Erythroblast (primary cell): ENCODE measurements around the gene XPA.
"Not testable (repeated sequence)": the region's sequence is repeated elsewhere in the genome, so short reads cannot be mapped to it uniquely, and the experiment has no call there.

Experiments
- DNase-seq, 2 experiments: peaks; one replicate each; lab custom pipeline; 2025; lab: John Stamatoyannopoulos, UW
- GATA1 ChIP-seq: IDR thresholded peaks from 2 replicates; pipeline ENCODE4 v1.6.1; 2011; ENCODE audit warnings: low read depth, mild to moderate bottlenecking, control low read depth, low read length, moderate library complexity
- POLR2A ChIP-seq: IDR thresholded peaks from 2 replicates; pipeline ENCODE4 v1.6.1; 2011; ENCODE audit warnings: mild to moderate bottlenecking, low read length

XPA gene

DNA sequence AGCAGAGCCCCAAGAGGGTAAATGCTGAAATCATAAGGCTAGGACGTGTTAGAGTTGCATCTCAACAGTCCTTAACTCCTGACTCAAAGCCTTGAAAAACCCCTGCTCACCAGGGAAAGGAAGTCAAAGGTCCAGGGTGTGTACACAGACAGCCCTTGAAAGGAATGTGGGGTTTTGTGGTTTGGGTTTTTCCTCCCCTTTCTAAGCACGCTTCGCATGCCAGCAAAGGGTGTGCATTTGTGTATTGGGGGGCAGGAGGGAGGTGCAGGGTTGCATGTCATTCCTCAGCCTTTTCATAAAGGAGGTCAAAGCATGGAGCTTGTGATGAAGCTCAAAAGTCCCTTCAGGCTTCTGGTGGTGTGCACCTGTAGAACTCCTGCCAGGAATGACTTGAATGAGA lies 17.3 kb upstream of the XPA start:
- DNase-seq = no peak
- no peak for TF ChIP-seq POLR2A
- TF ChIP-seq GATA1 = no peak

DNA sequence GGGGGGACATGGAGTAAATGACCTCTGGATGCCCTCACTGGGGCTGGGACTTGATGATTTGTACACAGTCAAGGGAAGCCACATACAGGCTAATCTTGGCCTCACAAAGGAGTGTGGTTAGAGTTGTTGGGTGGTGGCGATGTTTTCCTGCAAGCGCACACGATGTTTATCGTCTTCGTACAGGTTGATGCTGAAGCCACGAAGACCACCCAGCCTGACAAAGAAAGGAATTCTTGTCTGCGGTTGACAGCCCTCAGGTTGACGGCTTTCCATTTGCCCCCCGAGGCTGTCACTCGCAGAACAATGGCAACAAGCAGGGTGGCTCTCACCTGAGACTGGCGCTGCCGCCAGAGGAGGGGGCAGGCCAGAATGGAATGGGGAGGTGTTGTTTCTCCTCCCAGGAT lies 14.1 kb upstream of the XPA start:
- no peak for TF ChIP-seq POLR2A
- no peak for TF ChIP-seq GATA1
- DNase-seq = peak in 1 of 2 experiments; percentile 20

DNA sequence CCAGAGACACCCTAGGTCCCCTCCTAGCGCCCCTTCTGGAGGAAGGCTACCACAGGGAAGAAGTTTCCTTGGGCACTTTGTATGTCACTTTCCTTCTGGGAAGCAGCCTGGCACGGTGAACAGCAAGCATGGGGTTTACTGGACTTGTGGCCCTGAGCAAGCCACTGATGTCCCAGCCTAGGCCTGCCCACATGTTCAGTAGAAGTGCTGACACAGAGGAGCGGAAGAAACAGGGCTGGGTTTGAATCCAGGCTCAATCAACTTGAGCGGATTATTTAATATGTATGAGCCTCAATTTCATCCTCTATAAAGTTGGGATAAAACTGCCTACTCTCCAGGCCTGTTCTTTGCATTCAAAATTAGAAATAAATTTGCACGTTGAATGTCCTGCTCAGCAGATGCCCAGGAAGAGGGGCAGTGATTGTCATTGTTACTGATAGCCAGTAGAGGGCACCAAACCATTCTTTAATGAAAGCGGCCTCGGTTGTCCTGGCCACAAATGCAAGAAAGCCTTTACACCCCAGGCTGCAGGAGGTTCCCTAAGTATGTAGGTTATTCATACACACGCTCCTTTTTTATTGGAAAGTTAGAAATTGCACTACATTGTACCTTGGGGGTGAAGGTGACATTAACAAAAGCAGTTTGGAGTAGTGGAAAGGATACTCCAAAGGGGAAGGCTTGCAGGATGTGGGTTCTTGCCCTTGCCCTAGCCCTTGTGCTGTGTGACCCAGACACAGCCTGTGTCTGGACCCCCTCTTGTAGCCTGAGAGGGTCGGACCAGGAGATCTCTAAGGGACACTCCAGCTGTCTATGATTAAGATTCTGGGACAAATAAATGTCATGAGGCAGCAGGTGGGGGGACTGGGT lies 13.4 kb upstream of the XPA start:
- no peak for TF ChIP-seq POLR2A
- no peak for TF ChIP-seq GATA1
- peak; percentile 59 to 77 for DNase-seq

DNA sequence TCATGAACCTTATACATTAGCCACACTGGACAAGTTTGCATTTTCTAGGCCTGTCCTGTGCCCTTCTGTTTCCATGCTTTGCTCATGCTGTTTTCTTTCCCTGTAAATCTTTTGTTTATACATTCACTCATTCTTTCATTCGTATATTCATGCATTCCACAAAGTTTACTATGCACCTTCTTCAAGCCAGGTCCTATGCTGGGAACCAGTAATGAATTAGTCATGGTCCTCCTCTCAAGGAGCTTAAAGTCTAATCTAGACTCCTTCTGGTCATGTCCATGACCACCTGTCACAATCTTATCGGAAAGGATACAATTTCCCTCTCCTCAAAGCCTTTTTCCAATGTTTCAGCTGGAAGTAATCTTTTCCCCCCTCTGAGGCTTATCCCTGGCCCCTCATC lies 9.1 kb upstream of the XPA start:
- DNase-seq = no peak
- TF ChIP-seq GATA1 = no peak
- no peak for TF ChIP-seq POLR2A

DNA sequence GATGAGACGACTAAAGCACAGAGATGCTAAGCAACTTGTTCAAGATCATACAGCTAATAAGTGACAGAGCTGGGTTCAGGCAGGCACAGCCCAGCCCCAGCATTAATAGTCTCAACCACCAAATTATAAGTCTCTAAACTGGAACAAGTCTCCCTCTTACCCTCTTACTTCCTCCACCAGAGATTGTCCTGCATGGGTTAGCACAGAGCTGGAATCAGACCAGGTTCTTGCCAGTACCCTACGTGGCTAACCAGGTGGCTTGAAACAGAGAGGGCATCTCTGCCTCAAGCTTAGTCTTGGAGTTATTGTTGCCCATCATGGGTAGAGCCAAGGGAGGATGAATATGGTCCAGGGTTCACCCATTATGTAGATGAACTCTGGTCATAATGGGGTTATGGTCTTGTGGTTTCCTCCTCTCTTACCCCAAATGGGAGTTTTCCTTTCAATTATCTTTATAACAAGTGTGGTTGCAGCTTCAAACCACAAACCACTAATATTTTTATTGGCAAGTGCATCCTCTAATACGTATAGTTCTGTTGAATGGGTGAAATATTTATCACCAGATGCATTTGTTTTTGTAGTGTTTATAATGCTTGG lies 8.3 kb upstream of the XPA start:
- TF ChIP-seq POLR2A (no peak), GATA1 (no peak)
- no peak for DNase-seq

DNA sequence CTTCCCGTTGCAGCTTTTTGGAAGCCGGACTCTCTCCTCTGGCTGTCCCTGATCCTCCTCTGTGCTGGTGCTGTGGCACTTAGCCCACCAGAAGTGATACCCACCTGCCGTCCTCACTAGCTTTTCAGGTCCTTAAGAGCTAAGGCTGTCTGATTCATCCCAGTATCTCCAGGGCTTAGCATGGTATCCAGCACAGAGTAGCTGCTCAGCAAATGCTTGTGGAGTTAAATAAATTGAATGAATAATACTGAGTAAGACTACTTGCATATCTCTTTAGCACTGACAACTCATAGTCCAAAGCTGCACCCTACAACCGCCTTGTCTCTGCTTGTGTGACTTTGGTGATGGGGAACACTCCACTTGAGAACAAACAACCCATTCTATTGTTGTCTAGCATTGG lies 7.7 kb upstream of the XPA start:
- no peak for DNase-seq
- TF ChIP-seq GATA1 (no peak), POLR2A (no peak)

DNA sequence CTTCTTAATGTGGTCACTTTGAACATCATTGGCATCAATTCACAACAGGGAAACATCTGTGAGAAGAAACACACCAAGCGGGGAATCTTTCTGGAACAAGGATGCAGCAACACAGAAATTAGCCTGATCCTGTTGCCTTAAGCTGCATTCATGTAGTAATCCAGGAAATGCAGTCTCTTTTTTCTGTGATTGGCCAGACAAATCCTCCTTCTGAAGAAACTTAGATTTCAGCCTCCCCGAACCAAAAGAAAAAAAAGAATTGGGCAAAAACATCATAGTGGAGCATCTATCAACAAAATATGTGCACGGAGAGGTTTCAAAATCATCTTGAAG lies 7.2 kb upstream of the XPA start:
- no peak for DNase-seq
- no peak for TF ChIP-seq GATA1
- TF ChIP-seq POLR2A = no peak

DNA sequence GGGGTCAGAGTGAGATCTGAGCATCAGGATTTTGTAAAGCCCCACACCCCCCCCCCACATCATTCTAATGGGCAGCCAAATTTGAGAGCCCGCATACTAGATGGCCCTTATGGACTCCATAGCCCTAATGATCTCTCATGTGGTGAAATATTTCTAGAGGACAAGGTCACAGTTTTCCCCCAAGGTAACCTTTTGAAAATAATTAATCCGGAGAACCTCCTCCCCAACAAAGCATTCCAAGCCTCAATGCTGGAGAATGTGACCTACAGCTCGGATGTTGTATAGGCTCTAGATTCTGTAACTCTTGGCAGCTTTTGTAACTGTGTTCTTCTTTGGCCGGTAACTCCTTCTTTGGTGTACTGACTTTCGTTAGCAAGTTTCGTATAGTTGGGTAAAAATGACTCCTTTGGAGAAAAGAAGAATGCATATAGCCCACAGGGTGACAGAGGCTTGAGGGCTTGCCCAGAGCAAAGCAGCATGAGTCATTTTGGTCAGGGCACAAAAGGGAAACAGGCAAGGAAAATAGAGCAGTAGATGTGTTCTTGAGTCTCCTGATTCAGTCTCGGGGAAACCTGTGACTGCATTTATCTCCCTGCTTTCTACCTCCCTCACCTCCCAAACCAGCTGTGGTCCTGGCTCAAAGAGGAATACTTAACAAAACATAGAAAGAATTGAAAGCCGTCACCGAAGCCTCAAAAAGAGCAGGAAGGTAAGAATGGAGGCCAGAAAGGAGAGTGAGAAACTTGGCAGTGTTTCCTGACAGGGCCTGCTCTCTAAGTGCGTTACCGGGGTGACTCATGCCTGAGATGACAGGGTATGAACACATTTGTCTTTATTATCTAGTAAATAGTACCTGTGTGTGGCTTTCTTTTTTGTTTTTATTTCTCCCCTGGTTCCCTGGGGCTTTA lies 6.6 kb upstream of the XPA start:
- no peak for DNase-seq
- TF ChIP-seq GATA1 = no peak
- no peak for TF ChIP-seq POLR2A

DNA sequence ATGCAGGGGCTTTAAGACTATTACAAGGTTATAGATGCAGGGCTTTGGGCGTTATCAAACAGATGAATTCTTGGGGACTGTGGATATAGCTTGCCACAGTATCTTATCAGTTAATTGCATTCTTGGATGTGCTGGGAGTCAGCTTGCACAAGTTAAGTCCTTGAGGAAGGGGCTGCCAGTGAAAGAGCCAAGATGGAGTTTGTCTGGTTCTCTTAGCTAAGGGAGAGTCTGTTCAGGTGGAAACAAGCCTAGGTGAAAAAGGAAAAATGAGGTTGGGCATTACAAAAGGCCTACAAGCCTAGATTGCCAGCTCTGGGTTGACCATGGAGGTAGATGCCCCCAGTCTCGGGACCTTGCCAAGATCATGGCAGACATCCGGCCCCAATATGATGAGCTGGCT lies 2.7 kb upstream of the XPA start:
- not testable (repeated sequence) for DNase-seq

DNA sequence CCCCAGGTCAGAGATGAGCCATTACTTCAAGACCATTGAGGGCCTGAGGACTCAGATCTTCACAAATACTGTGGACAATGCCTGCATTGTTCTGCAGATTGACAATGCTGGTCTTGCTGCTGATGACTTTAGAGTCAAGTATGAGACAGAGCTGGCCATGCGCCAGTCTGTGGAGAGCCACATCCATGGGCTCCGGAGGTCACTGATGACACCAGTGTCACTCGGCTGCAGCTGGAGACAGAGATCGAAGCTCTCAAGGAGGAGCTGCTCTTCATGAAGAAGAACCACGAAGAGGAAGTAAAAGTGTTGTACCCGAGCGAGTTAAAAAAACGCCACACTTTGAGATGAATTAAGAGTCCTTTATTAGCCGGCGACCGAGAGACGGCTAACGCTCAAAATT lies 2.1 kb upstream of the XPA start:
- DNase-seq = peak; percentile 14 to 16

DNA sequence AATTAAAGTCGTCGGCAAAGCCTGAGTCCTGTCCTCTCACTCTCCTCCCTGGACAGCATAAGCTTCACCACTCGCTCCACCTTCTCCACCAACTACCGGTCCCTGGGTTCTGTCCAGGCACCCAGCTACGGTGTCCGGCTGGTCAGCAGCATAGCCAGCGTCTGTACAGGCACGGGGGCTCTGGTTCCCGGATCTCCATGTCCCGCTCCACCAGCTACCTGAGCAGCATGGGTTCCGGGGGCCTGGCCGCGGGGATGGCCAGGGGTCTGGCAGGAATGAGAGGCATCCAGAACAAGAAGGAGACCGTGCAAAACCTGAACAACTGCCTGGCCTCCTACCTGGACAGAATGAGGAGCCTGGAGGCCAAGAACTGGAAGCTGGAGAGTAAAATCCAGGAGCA lies 1.7 kb upstream of the XPA start:
- DNase-seq = no peak
- TF ChIP-seq GATA1 (no peak), POLR2A (no peak)

DNA sequence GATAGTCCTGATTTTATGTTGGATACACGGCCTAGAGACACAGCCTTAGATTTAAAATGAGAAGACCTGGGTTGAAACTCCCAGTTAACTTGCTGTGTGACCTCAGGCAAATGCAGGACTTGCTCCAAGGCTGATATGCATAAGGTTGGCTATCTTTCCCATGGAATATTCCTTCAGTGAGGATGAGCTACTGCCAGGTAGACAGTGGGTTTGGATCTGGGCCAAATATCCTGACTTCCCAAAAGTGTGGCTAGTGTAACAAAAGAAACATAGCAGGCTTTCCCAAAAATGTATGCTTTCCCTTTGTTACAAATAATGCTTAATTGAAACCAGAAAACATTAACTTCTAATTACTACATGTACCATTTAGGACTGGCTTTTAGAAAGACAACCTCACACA lies 697 bp upstream of the XPA start:
- no peak for DNase-seq
- TF ChIP-seq GATA1 (no peak), POLR2A (no peak)

DNA sequence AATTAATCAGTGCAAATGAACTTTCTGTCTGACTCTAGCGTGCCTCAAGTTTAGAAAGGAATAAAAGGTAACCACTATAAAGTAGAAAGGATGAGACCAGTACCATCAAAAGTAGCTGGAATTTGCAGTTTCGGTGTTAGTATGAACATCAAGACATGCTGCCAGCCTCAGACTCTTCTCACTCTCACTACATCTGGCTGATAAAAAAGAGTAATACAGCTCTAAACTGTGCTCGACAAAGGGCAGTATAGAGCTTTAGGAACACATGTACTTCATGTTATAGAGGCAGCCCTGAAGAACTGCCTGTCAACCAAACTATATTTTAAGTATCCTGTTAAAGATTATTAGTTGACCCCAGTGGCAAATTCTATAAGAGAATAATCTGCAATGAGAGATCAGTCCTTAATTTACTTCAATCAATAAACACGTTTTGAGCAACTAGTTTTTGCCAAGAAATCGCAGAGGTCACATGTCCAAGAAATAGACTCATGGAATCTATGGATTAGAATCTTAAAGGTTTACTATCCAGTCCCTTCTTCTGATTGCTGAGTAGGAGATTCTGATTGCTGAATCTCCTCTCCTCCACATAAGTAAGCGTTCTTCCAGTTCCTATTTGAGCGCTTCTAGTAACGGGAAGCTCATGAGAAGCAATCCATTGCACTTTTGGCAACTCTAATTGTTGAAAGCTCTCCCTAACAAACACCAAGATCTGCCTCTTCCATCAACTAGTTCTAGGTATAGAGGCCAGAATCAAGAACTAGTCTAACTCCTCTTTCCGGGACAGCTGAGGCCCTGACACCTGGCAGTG lies 941 bp downstream of the XPA start:
- no peak for TF ChIP-seq GATA1
- TF ChIP-seq POLR2A = no peak
- DNase-seq = peak in 1 of 2 experiments; percentile 27
